ENCODE results near the gene PIM2. TPM values are rescaled to one million over a fixed set of nuclear protein-coding genes. Genes with fewer than 3 reads are reported as not detected.

The PIM2 gene
- 1 to 10 TPM; 5.6 to 6.7 (median 6.2) TPM for polyA plus RNA-seq (ENCODE audit: insufficient read length in 3 of 3)

- DNase-seq (ENCODE audit: low read depth in 3 of 3, low spot score in 2 of 3), result peak in 2 of 3 donors; percentile 59 to 67
Measured at GRCh38 chrX:48918643-48919340, at the start of gene PIM2. Gene PIM2, minus strand, starts transcription at chrX:48919024. Its CDS starts 190 bp downstream, at chrX:48918834.

GRCh38 chrX:48968377-48968776 is 49.6 kb upstream of the PIM2 start:
- DNase-seq (ENCODE audit: low read depth in 3 of 3, low spot score in 2 of 3), result no peak

GRCh38 chrX:48966796-48967579 is 48.2 kb upstream of the PIM2 start:
- DNase-seq (ENCODE audit: low read depth in 3 of 3, low spot score in 2 of 3), result no peak

- no peak for DNase-seq (ENCODE audit: low read depth in 3 of 3, low spot score in 2 of 3)
Measured at GRCh38 chrX:48965959-48966358, 47.1 kb upstream of the PIM2 start.

- DNase-seq (ENCODE audit: low read depth in 3 of 3, low spot score in 2 of 3), result no peak
Measured at GRCh38 chrX:48961585-48962091, 42.8 kb upstream of the PIM2 start.

GRCh38 chrX:48960291-48960690 is 41.5 kb upstream of the PIM2 start:
- no peak for DNase-seq (ENCODE audit: low read depth in 3 of 3, low spot score in 2 of 3)

- no peak for DNase-seq (ENCODE audit: low read depth in 3 of 3, low spot score in 2 of 3)
Measured at GRCh38 chrX:48958635-48959094, 39.8 kb upstream of the PIM2 start.

- peak; percentile 86 to 93 (median 92) for DNase-seq (ENCODE audit: low read depth in 3 of 3, low spot score in 2 of 3)
Measured at GRCh38 chrX:48957827-48958634, 39.2 kb upstream of the PIM2 start.

GRCh38 chrX:48957477-48957826 is 38.6 kb upstream of the PIM2 start, which contains the start of gene OTUD5:
Gene OTUD5, minus strand, starts transcription at chrX:48957607. Its CDS starts 37 bp downstream, at chrX:48957570.
- DNase-seq (ENCODE audit: low read depth in 3 of 3, low spot score in 2 of 3), result no peak

GRCh38 chrX:48956728-48957414 is 38.0 kb upstream of the PIM2 start:
- DNase-seq (ENCODE audit: low read depth in 3 of 3, low spot score in 2 of 3), result no peak

GRCh38 chrX:48948589-48948988 is 29.8 kb upstream of the PIM2 start:
- DNase-seq (ENCODE audit: low read depth in 3 of 3, low spot score in 2 of 3), result no peak

GRCh38 chrX:48945517-48946348 is 26.9 kb upstream of the PIM2 start:
- peak in 1 of 3 donors; percentile 8 for DNase-seq (ENCODE audit: low read depth in 3 of 3, low spot score in 2 of 3)

GRCh38 chrX:48942895-48943294 is 24.1 kb upstream of the PIM2 start:
- DNase-seq (ENCODE audit: low read depth in 3 of 3, low spot score in 2 of 3), result no peak

GRCh38 chrX:48940404-48940955 is 21.7 kb upstream of the PIM2 start:
- no peak for DNase-seq (ENCODE audit: low read depth in 3 of 3, low spot score in 2 of 3)

GRCh38 chrX:48939524-48940228 is 20.9 kb upstream of the PIM2 start:
- DNase-seq (ENCODE audit: low read depth in 3 of 3, low spot score in 2 of 3), result no peak

- no peak for DNase-seq (ENCODE audit: low read depth in 3 of 3, low spot score in 2 of 3)
Measured at GRCh38 chrX:48938721-48939425, 20.0 kb upstream of the PIM2 start.

GRCh38 chrX:48937054-48937907 is 18.5 kb upstream of the PIM2 start:
- DNase-seq (ENCODE audit: low read depth in 3 of 3, low spot score in 2 of 3), result no peak
